ENCODE data around the gene NUP160.
"Not testable (repeated sequence)": the region's sequence is repeated elsewhere in the genome, so short reads cannot be mapped to it uniquely, and the experiment has no call there.

Gene NUP160

GRCh38 chr11:47756208-47756607 is 91.9 kb downstream of the NUP160 start:
- Histone ChIP-seq H3K36me3 (replicated peaks) (peaks cover 80% of the 10 kb centered on the region), H3K27me3 (replicated peaks) (no peaks in the 10 kb centered on the region), H3K27ac (no peak overlapping the region), H3K4me3 (ENCODE audit: low read depth, low read length) (no peak overlapping the region)
- in situ Hi-C loops (cut with HindIII; ENCODE audit: low pct_ligation_motif_present, low sequenced_read_pairs): no loop called here
- DNase-seq: no peak
- TF ChIP-seq, protein P1, sequence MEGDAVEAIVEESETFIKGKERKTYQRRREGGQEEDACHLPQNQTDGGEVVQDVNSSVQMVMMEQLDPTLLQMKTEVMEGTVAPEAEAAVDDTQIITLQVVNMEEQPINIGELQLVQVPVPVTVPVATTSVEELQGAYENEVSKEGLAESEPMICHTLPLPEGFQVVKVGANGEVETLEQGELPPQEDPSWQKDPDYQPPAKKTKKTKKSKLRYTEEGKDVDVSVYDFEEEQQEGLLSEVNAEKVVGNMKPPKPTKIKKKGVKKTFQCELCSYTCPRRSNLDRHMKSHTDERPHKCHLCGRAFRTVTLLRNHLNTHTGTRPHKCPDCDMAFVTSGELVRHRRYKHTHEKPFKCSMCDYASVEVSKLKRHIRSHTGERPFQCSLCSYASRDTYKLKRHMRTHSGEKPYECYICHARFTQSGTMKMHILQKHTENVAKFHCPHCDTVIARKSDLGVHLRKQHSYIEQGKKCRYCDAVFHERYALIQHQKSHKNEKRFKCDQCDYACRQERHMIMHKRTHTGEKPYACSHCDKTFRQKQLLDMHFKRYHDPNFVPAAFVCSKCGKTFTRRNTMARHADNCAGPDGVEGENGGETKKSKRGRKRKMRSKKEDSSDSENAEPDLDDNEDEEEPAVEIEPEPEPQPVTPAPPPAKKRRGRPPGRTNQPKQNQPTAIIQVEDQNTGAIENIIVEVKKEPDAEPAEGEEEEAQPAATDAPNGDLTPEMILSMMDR (IDR thresholded peaks at IDR 0.05; ENCODE audit: low read depth, low read length, missing control alignments): no peak

DNA sequence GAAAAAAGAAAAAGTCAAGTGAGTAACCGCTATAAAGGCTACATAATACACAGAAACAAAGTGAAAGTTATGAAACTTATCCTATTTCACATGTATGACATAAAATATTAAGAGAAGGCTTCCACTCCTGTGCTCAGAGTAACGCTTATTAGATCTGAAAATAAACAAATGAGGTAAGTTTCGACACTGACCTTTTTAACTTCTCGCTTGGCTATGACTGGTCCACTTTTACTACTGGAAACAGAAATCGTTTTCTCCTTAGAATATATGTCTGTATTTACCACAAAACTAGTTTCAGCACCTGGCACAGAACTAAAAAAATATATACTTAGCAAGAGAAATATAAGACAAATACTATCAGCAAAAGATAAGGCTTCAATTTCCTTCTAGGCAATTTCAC is 97.4 kb downstream of the NUP160 start:
- H3K36me3 ChIP-seq (replicated peaks): peaks cover 80% of the 10 kb centered on the region
- no peak for DNase-seq
- H3K4me3 ChIP-seq (ENCODE audit: low read depth, low read length): no peak overlapping the region
- H3K27ac ChIP-seq: no peak overlapping the region
- H3K27me3 ChIP-seq (replicated peaks): no peaks in the 10 kb centered on the region
- TF ChIP-seq, protein P1 (IDR thresholded peaks at IDR 0.05; ENCODE audit: low read depth, low read length, missing control alignments): no peak
- in situ Hi-C loops (cut with HindIII; ENCODE audit: low pct_ligation_motif_present, low sequenced_read_pairs): no loop called here

DNA sequence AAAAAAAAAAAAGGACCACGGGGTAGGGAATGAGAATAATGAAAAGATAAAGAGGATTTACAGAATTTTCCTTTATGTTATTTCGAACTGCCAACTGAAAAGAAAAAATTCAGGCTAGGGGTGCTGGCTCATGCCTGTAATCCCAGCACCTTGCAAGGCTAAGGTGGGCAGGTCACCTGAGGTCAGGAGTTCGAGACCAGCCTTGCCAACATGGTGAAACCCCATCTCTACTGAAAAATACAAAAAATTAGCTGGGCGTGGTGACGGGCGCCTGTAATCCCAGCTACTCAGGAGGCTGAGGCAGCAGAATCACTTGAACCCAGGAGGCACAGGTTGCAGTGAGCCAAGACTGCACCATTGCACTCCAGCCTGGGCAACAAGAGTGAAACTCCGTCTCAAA is 105.7 kb downstream of the NUP160 start:
- H3K4me3 ChIP-seq (ENCODE audit: low read depth, low read length); in situ Hi-C loops (cut with HindIII; ENCODE audit: low pct_ligation_motif_present, low sequenced_read_pairs); H3K27ac ChIP-seq; H3K27me3 ChIP-seq (replicated peaks); DNase-seq: not testable (repeated sequence)
- H3K36me3 ChIP-seq (replicated peaks): peaks cover 83% of the 10 kb centered on the region

- DNase-seq; H3K4me3 ChIP-seq (ENCODE audit: low read depth, low read length); in situ Hi-C loops (cut with HindIII; ENCODE audit: low pct_ligation_motif_present, low sequenced_read_pairs); H3K27ac ChIP-seq; H3K27me3 ChIP-seq (replicated peaks): not testable (repeated sequence)
- H3K36me3 ChIP-seq (replicated peaks): peaks cover 82% of the 10 kb centered on the region
These were observed 110.3 kb downstream of the NUP160 start for GRCh38 chr11:47737817-47738216.

DNA sequence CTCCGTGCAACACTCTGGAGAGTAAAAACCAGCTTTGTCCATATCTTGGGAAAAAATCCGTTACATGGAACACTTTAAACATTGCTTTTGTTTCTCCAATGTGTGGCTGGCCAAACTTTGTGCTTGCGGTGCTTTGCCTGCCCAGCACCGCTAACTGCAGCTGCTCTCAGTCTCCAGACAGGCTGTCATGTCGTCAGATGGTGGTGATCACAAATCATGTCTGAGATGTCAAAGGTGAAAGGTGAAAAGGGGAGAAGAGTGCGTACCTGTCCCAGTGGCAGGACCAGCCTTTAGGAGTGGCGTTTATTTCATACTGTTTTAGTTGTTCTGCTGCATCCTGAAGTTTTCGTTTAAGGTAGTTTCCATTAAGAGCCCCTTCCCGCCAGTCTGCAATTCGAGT is 115.9 kb downstream of the NUP160 start:
- H3K36me3 ChIP-seq (replicated peaks): peaks cover 95% of the 10 kb centered on the region
- H3K27me3 ChIP-seq (replicated peaks): no peaks in the 10 kb centered on the region
- no peak for DNase-seq
- in situ Hi-C loops (cut with HindIII; ENCODE audit: low pct_ligation_motif_present, low sequenced_read_pairs): no loop called here
- TF ChIP-seq, protein P1 (IDR thresholded peaks at IDR 0.05; ENCODE audit: low read depth, low read length, missing control alignments): no peak
- no peak overlapping the region for H3K4me3 ChIP-seq (ENCODE audit: low read depth, low read length)
- H3K27ac ChIP-seq: no peak overlapping the region

DNA sequence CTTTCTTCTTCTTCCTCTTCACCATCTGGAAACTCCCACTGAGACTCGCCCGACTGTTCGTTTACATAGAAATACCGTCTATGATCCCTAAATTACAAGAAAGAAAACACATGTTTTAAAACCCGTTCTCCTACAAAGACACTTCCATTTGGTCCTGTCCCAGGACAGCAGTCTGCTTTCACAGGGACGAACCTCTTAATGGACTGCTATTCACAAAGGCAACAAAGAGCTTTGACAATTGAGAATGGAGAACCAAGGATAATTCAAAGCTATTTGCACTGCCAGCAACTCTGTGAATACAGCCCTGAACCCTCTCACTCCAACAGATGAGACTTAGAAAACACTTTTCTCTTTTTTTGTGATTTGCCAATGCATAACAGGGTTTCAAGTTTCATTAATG is 116.7 kb downstream of the NUP160 start:
- Histone ChIP-seq H3K27ac (no peak overlapping the region), H3K27me3 (replicated peaks) (no peaks in the 10 kb centered on the region), H3K36me3 (replicated peaks) (peaks cover 94% of the 10 kb centered on the region), H3K4me3 (ENCODE audit: low read depth, low read length) (no peak overlapping the region)
- TF ChIP-seq, protein P1 (IDR thresholded peaks at IDR 0.05; ENCODE audit: low read depth, low read length, missing control alignments): no peak
- no peak for DNase-seq
- in situ Hi-C loops (cut with HindIII; ENCODE audit: low pct_ligation_motif_present, low sequenced_read_pairs): no loop called here

Measured in brain microvascular endothelial cell (primary cell).